Spleen (tissue), 11 donors: ENCODE results near the gene SMARCA4. TPM values are rescaled to one million over a fixed set of nuclear protein-coding genes. Genes with fewer than 3 reads are reported as not detected.

Experiments used
- DNase-seq: peaks from one replicate; pipeline ENCODE4 v3.0.0-alpha.2; 2020
- H3K27ac ChIP-seq, 8 donors: fragments of 200-600 bp; sonication (generic) in 7 of 8; 1 replicate in 4 of 8; 2 replicates in 4 of 8; pipeline versions ENCODE4 v1.5.0 to v1.8.0; 2016 to 2021; ENCODE audit warnings: inconsistent platforms in 4 of 8, mild to moderate bottlenecking in 4 of 8, moderate library complexity in 1 of 8
- H3K27me3 ChIP-seq, 7 donors: fragments of 200-600 bp; sonication (generic) in 6 of 7; replicated peaks in 1 of 7; 1 replicate in 4 of 7; 2 replicates in 3 of 7; pipeline versions ENCODE4 v1.5.0 to v1.8.0; 2016 to 2021; ENCODE audit warnings: inconsistent platforms in 3 of 7, mild to moderate bottlenecking in 1 of 7
- H3K36me3 ChIP-seq, 6 donors: fragments of 200-600 bp; sonication (generic) in 5 of 6; 1 replicate in 4 of 6; 2 replicates in 2 of 6; pipeline versions ENCODE4 v1.5.0 to v1.8.0; 2016 to 2021; ENCODE audit warnings: inconsistent platforms in 2 of 6
- H3K4me1 ChIP-seq, 6 donors: fragments of 200-600 bp; sonication (generic) in 5 of 6; 1 replicate in 3 of 6; 2 replicates in 3 of 6; pipeline versions ENCODE4 v1.5.0 to v1.8.0; 2016 to 2021; ENCODE audit warnings: inconsistent platforms in 3 of 6
- H3K4me3 ChIP-seq, 8 donors: fragments of 200-600 bp; sonication (generic) in 7 of 8; 1 replicate in 4 of 8; 2 replicates in 4 of 8; pipeline versions ENCODE4 v1.5.0 to v1.8.0; 2016 to 2021; ENCODE audit warnings: inconsistent platforms in 4 of 8, mild to moderate bottlenecking in 4 of 8, moderate library complexity in 2 of 8
- H3K9me3 ChIP-seq, 8 donors: fragments of 200-600 bp; sonication (generic) in 7 of 8; 1 replicate in 4 of 8; 2 replicates in 4 of 8; pipeline versions ENCODE4 v1.5.0 to v1.8.0; 2016 to 2021; ENCODE audit warnings: inconsistent platforms in 4 of 8
- CTCF ChIP-seq, 11 experiments: fragments of 200-600 bp in 7 of 11; fragments of 450-650 bp in 4 of 11; sonication (generic) in 4 of 11; IDR thresholded peaks in 8 of 11; conservative IDR thresholded peaks in 3 of 11; 1 replicate in 7 of 11; 2 replicates in 4 of 11; pipeline versions ENCODE4 v1.4.0 to v1.8.0; 2016 to 2021; ENCODE audit warnings: antibody characterized with exemption in 11 of 11, inconsistent platforms in 4 of 11, mild to moderate bottlenecking in 1 of 11
- POLR2A ChIP-seq, 3 donors: fragments of 450-650 bp; IDR thresholded peaks; one replicate each; pipeline ENCODE4 v1.5.1; 2017; ENCODE audit warnings: antibody characterized with exemption in 3 of 3, mild to moderate bottlenecking in 1 of 3
- POLR2AphosphoS5 ChIP-seq, 3 donors: sonication (generic); formaldehyde crosslinking; IDR thresholded peaks; one replicate each; pipeline ENCODE4 v1.5.1; 2017; ENCODE audit warnings: antibody characterized with exemption in 3 of 3
- WGBS, 5 donors: extraction: QIAGEN DNeasy Blood & Tissue Kit in 3 of 5; methylation state at CpG; one replicate each; pipeline versions ENCODE4 v1.1.5 to v1.1.7; 2013 to 2018; 5-methylcytosine and 5-hydroxymethylcytosine counted together
- intact Hi-C: fragments of 100-400 bp; cut with DNase I; formaldehyde crosslinking; loops from one replicate; pipeline ENCODE4 v1.15.0; 2023; ENCODE audit warnings: low total_unique reads
- polyA plus RNA-seq, 3 donors: library from polyadenylated mRNA; stranded (reverse); fragments of 200-250 nt; gene quantifications; one replicate each; pipeline ENCODE4 v1.2.1, GENCODE V29; 2013
- total RNA-seq, 7 donors: library from RNA; depleted of rRNA in 3 of 7; stranded (reverse); fragments of >200 nt in 3 of 7; fragmentation: NEBNext Ultra II Directional in 4 of 7; extraction: Animal tissue kit (Norgen Biotek cat#: 25700) in 4 of 7; gene quantifications; one replicate each; pipeline versions ENCODE4 v1.1.0 to v1.2.1, GENCODE V29; 2016 to 2021
- donor health status: healthy with polysubstance abuse.
- donor health status: DM: no; HTN: no; CAD: no; lungs with moderate emphysema.
- donor health status: DM: no; HTN: no; CAD: no.
- donor health status: Bipolar disorder and iron deficiency.
- donor health status: healthy.
- donor health status: DM: no; HTN: no; CAD: no.
- donor health status: DM: yes; HTN: yes; CAD: no.

Gene SMARCA4
- total and polyA plus RNA-seq, 10 donors: 41.6 to 95.6 (median 65.8) TPM

- no peak for DNase-seq
- H3K27ac ChIP-seq: peak overlapping the region in 2 of 8 donors; percentile 81 to 83
- H3K4me3 ChIP-seq: no peak overlapping the region
- intact Hi-C loops: no loop called here
- no peaks in the 10 kb centered on the region for H3K9me3 ChIP-seq
- 92 to 100% (median 96%) methylated on average over 4 to 9 of the region's 9 CpGs for WGBS, 5 donors
- peaks cover 29 to 73% (median 61%) of the 10 kb centered on the region in 6 donors for H3K4me1 ChIP-seq
- H3K36me3 ChIP-seq: peaks cover 0 to 73% (median 0%) of the 10 kb centered on the region in 6 donors
- TF ChIP-seq CTCF (IDR thresholded peaks at IDR 0.05 in 8 of 11, conservative IDR thresholded peaks at IDR 0.05 in 3 of 11) (no peak), POLR2A (IDR thresholded peaks at IDR 0.05) (no peak), POLR2AphosphoS5 (IDR thresholded peaks at IDR 0.05) (no peak)
- no peaks in the 10 kb centered on the region for H3K27me3 ChIP-seq
Observed at GRCh38 chr19:11050323-11051114, 89.7 kb downstream of the SMARCA4 start.

DNA sequence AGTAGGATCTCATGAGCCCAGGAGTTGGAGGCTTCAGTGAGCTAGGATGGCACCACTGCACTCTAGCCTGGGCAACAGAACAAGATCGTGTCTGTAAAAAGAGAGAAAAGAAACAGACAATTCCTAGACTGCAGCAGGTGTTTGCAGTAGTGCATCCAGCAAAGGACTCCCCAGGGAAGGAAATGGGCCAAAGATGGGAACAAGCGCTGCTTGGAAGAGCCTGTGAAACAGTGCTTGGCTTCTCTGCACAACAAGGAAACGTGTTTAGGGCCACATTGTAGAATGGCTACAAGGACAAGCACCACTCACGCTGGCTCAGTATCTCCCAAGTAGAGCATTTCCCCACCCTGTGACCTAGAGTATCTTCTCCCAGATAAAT lies 93.0 kb downstream of the SMARCA4 start:
- TF ChIP-seq POLR2AphosphoS5 (IDR thresholded peaks at IDR 0.05) (no peak), CTCF (IDR thresholded peaks at IDR 0.05 in 8 of 11, conservative IDR thresholded peaks at IDR 0.05 in 3 of 11) (no peak), POLR2A (IDR thresholded peaks at IDR 0.05) (no peak)
- Histone ChIP-seq H3K4me3 (no peak overlapping the region), H3K4me1 (peaks cover 20 to 42% (median 39%) of the 10 kb centered on the region in 6 donors), H3K27ac (no peak overlapping the region), H3K9me3 (no peaks in the 10 kb centered on the region), H3K36me3 (peaks cover 0 to 85% (median 17%) of the 10 kb centered on the region in 6 donors), H3K27me3 (no peaks in the 10 kb centered on the region)
- 89 to 96% (median 93%) methylated on average over 4 of the region's 4 CpGs for WGBS, 5 donors
- DNase-seq: no peak
- intact Hi-C loops: no loop called here

GRCh38 chr19:11054200-11054599 lies 93.4 kb downstream of the SMARCA4 start:
- H3K4me3 ChIP-seq: no peak overlapping the region
- H3K9me3 ChIP-seq: no peaks in the 10 kb centered on the region
- intact Hi-C loops: no loop called here
- no peak overlapping the region for H3K27ac ChIP-seq
- no peak for DNase-seq
- peaks cover 17 to 38% (median 35%) of the 10 kb centered on the region in 6 donors for H3K4me1 ChIP-seq
- 90 to 98% (median 96%) methylated on average over 5 to 8 of the region's 8 CpGs for WGBS, 5 donors
- TF ChIP-seq POLR2A (IDR thresholded peaks at IDR 0.05) (no peak), POLR2AphosphoS5 (IDR thresholded peaks at IDR 0.05) (no peak), CTCF (IDR thresholded peaks at IDR 0.05 in 8 of 11, conservative IDR thresholded peaks at IDR 0.05 in 3 of 11) (no peak)
- H3K27me3 ChIP-seq: no peaks in the 10 kb centered on the region
- H3K36me3 ChIP-seq: peaks cover 0 to 86% (median 20%) of the 10 kb centered on the region in 6 donors

- Histone ChIP-seq H3K27me3 (no peaks in the 10 kb centered on the region), H3K27ac (no peak overlapping the region), H3K9me3 (no peaks in the 10 kb centered on the region), H3K4me1 (peaks cover 13 to 34% (median 31%) of the 10 kb centered on the region in 6 donors), H3K36me3 (peaks cover 0 to 91% (median 24%) of the 10 kb centered on the region in 6 donors), H3K4me3 (no peak overlapping the region)
- DNase-seq: no peak
- intact Hi-C loops: no loop called here
- WGBS, 5 donors: 93 to 98% (median 97%) methylated on average over 8 of the region's 8 CpGs
- TF ChIP-seq POLR2AphosphoS5 (IDR thresholded peaks at IDR 0.05): no peak
- TF ChIP-seq POLR2A (IDR thresholded peaks at IDR 0.05): no peak
Observed at GRCh38 chr19:11054628-11055027, 93.8 kb downstream of the SMARCA4 start.
